ENCODE data around the gene NSMCE4A.

GRCh38 chr10:122012731-122013130, 37.7 kb upstream of the NSMCE4A start:
- TF ChIP-seq CTCF (IDR thresholded peaks at IDR 0.05) (no peak), EP300 (IDR thresholded peaks at IDR 0.05) (no peak), POLR2A (IDR thresholded peaks at IDR 0.05) (no peak)

All from sigmoid colon (tissue), 4 donors.